NCI-H2227 (cell line): ENCODE data around the gene SIGLEC9.
"Not testable (repeated sequence)": the region's sequence is repeated elsewhere in the genome, so short reads cannot be mapped to it uniquely, and the experiment has no call there.

ENCODE experiments used
- DNase-seq: peaks from one replicate; lab custom pipeline; 2025; ENCODE audit not compliant: unreplicated experiment; lab: John Stamatoyannopoulos, UW

SIGLEC9 gene

DNA sequence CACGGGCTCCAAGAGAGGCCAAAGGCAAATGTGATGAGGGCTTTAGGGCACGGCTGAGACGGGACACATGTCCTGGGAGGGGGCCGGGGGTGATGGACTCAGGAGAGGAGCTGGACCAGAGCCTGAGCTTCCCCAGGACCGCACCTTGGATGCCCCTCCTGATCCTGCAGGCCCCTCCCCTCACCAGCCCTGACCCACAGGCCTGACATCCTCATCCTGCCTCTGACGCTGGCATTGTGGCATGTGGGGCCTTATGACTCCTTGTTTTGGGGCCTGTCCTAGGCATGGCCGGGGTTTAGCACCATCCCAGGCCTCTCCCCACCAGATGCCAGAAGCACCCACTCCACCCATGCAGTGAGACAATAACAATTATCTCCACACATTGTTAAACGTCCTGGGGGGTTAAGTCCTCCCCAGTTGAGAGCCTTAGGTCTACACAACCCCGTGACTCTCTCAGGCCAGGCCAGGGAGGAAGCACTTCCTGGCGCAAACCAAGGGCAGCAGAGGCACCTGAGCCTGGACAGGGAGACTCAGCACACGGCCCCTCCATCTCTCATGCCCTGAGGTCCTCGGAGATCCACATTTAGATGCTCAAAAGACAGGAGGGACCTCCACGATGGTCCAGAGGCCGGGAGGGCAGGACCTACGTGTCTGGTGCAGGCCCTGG, 18.2 kb downstream of the SIGLEC9 start:
- DNase-seq = not testable (repeated sequence)

GRCh38 chr19:51143486-51143885, 18.8 kb downstream of the SIGLEC9 start:
- no peak for DNase-seq

DNA sequence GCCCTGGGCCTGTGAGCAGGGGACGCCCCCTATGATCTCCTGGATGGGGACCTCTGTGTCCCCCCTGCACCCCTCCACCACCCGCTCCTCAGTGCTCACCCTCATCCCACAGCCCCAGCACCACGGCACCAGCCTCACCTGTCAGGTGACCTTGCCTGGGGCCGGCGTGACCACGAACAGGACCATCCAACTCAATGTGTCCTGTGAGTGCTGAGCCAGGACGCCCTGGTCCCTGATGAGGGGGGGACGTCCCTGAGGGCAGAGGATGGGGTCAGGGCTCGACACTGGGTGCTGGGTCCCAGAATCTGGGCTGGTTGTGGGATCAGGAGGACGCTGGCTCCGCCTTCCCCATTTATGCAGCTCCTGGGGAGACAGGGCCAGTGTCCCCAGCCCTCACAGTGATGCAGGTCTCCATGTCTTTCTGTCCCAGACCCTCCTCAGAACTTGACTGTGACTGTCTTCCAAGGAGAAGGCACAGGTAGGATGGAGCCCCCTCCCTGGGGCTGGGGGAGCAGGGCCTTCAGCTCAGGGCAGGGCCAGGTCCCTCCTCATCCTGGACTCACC, 19.9 kb downstream of the SIGLEC9 start:
- no peak for DNase-seq

DNA sequence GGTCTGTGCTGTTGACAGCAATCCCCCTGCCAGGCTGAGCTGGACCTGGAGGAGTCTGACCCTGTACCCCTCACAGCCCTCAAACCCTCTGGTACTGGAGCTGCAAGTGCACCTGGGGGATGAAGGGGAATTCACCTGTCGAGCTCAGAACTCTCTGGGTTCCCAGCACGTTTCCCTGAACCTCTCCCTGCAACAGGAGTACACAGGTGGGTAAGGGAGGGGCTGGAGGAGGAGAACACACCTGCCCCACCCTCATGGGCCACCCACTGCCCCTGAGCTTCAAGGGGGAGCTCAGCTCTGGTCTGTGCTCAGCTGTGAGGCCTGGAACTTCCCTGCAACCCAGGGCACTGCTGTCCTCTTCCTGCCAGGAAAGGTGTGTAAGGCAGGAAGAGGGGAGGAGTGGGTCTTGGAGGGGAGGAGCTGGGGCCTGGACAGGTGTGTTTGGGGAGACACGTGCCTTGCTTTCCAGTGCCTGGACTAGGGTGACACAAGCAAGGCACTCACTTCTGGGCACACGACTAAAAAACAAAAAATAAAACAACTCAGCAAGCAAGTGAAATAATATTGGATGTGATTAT, 21.3 kb downstream of the SIGLEC9 start:
- no peak for DNase-seq

GRCh38 chr19:51146751-51147150, 22.0 kb downstream of the SIGLEC9 start:
- DNase-seq = no peak

DNA sequence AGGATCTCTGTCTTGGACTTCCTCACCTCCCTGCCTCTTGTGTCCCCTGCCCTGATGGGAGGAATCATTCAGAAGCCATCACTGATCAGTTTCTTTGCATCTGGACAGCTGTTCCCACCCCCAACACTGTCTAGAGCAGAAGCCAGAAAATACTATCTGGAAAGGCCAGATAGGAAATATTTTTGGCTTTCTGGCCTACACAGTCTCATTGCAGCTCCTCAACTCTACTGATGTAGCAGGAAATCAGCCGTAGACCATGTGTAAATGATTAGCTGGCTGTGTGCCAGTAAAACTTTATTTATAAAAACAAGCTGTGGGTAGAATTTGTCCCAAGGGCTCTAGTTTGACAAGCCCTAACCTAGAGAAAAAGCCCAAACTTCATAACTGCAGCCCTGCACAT, 23.0 kb downstream of the SIGLEC9 start:
- no peak for DNase-seq

GRCh38 chr19:51148580-51148979, 23.9 kb downstream of the SIGLEC9 start:
- no peak for DNase-seq

DNA sequence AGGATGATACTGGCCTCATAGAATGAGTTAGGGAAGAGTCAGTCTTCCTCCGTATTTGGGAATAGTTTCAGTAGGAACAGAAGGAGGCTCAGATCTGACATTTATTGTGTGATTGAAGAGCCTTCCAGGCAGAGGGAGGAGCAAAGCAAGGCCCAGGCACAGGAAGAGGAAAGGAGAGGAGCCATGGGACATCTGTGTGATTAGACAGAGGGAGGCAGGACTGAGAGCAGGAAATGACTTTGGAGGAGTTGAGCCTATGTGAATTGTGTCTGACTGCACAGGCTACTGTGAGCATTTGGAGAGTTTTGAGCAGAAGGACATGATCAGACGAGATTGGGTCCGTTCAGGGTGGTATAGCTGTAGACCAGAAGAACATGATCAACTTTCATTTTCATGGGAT, 25.9 kb downstream of the SIGLEC9 start:
- DNase-seq = no peak

DNA sequence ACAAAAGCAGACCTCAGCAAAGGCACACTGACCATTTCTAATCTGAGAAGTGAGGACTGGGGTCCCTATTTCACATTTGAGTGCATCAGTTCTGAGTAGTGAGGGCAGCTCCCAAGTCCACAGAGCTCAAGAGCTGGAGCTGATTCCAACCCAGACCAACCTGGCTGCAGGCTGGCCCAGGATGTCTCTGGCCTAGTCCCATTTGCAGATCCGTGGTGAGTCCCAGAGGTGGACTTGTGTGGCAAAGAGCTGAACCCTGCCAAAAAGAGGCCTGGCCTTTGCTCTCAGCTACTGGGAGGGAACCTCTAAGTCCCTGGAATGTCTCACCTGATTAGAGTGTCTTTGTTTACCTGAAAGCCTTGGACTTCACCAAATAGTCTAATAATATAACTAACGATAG, 32.0 kb downstream of the SIGLEC9 start:
- DNase-seq = no peak

- no peak for DNase-seq
These were observed 32.6 kb downstream of the SIGLEC9 start for GRCh38 chr19:51157265-51157664.

DNA sequence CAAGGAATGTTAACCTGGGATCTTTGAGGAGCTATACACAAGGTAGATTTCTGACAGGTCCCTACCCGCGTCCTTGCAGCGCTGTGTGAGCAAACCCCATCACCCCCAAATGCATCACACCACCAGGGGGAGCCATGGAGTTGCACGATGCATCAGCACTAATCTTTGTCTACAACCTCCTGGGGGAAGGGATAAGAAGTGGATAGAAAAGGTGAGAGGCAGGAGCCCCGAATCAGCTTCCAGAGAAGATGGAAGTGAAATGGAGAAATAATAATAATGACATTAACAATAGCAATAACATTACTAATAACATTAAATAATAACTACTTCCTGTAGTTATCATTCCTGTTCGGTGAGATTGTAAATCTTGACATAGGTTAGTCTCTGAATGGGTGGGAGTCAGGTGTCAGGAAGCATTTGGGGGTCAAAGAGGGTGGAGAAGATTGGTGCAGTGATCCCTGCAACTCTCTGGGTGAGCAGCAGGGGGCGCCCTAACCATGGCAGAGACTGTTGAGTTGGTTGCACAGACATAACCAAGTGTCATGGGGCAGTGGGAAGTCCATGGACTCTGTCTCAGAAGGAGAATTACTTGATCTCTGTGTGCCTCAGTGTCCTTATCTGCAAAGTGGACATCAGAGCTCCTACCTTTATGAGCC, 33.9 kb downstream of the SIGLEC9 start:
- DNase-seq = peak; percentile 17

DNA sequence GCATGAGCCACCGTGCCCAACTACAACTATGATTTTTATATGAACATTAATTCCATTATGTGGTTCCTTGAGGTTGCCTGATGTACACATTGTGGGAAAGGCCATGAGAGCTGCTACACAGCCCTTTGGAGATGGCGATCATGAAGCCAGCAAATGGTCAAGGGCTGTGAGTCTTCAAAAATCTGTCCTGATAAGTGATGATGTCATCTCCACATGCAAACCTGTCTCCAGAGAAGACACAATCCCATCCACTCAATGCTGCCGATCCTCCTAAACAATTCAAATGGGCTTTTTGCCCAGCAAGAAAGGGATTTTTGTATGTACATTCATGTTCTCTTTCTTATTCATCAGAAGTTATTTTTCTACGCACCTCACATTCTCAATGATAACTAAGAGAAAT, 35.0 kb downstream of the SIGLEC9 start:
- DNase-seq = no peak

GRCh38 chr19:51161266-51161665, 36.6 kb downstream of the SIGLEC9 start:
- no peak for DNase-seq

DNA sequence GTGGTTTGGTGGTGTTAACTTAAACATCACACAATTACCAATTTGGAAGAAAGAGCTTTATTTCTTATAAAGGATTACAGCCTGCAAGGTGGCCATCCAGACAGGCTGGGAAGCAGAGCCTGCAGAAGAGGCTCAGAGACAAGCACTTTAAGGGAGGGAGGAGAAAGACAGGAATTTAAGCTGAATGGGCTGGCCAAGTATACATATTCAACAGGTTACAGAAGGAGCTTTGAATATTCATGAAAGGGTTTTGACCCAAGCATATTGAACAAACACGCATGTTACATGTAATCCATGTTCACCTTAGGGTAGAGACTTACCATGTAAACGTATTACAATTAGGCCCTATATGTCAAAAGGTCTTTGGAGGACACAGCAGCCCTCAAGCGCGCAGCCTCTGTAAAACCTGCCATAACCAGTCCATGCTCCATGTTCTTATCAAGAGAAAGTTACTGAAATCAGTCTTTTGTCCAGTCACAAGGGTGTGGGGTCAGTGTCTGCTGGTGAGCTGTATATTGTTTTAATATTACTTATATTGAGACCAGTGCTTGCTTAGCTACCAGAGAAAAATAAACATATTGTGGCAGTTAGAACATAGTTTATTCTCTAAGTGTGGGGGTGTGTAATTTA, 37.3 kb downstream of the SIGLEC9 start:
- DNase-seq = no peak

GRCh38 chr19:51163257-51163656, 38.6 kb downstream of the SIGLEC9 start:
- no peak for DNase-seq

DNA sequence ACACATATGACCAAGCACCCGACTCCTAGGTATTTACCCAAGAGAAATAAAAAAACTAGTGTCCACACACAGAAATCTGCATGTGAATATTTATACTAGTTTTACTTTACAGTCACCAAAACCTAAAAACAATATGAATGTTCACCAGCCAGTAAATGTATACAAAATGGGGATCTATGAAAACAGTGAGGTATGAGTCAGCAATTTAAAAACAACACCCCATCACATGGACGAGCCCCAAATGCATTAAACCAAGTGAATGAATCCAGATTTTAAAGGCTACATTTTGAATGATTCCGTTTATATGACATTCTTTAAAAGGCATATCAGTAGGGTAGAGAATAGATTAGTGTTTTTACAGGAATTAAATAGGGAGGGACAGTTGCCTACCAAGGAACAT, 39.5 kb downstream of the SIGLEC9 start:
- DNase-seq = no peak

GRCh38 chr19:51166846-51167490, 42.3 kb downstream of the SIGLEC9 start:
- DNase-seq = no peak

DNA sequence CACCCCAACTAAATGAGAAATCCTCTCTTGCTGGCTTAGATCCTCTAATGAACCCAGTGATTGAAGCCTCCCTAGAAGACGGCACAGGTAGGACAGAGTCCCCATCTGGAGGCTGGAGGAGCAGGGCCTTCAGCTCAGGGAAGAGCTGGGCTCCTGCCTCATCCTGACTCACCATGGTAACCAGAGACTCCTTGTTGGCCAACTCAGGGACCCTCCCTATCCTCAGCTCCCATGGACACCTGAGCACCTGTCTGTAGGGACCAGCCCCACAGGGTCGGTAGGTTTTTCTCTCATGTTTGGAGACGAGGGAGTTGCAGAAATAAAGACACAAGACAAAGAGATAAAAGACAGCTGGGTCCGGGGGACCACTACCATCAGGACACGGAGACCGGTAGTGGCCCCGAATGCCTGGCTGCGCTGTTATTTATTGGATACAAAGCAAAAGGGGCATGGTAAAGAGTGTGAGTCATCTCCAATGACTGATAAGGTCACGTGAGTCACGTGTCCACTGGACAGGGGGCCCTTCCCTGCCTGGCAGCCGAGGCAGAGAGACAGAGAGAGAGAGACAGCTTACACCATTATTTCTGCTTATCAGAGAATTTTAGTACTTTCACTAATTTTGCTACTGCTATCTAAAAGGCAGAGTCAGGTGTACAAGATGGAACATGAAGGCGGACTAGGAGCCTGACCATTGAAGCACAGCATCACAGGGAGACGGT, 44.0 kb downstream of the SIGLEC9 start:
- DNase-seq = no peak

DNA sequence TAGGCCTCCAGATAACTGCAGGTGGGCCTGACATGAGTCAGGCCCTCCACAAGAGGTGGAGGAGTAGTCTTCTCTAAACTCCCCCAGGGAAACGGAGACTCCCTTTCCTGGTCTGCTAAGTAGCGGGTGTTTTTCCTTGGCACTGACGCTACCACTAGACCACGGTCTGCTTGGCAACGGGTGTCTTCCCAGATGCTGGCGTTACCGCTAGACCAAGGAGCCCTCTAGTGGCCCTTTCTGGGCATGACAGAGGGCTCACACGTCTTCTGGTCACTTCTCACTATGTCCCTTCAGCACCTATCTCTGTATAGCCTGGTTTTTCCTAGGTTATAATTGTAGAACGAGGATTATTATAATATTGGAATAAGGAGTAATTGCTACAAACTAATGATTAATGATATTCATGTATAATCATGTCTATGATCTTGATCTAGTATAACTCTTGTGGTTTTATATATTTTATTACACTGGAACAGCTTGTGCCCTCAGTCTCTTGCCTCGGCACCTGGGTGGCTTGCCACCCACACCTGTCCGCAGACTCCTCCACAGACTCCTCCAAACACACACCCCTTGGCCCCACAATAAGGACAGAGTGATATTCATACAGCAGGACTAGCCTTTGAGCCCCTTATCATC, 44.7 kb downstream of the SIGLEC9 start:
- DNase-seq = peak; percentile 75

- DNase-seq = no peak
These were observed 47.5 kb downstream of the SIGLEC9 start for GRCh38 chr19:51172223-51172622.
